ENCODE measurements around the gene QPRT.
"Not testable (repeated sequence)": the region's sequence is repeated elsewhere in the genome, so short reads cannot be mapped to it uniquely, and the experiment has no call there.

QPRT gene

DNA sequence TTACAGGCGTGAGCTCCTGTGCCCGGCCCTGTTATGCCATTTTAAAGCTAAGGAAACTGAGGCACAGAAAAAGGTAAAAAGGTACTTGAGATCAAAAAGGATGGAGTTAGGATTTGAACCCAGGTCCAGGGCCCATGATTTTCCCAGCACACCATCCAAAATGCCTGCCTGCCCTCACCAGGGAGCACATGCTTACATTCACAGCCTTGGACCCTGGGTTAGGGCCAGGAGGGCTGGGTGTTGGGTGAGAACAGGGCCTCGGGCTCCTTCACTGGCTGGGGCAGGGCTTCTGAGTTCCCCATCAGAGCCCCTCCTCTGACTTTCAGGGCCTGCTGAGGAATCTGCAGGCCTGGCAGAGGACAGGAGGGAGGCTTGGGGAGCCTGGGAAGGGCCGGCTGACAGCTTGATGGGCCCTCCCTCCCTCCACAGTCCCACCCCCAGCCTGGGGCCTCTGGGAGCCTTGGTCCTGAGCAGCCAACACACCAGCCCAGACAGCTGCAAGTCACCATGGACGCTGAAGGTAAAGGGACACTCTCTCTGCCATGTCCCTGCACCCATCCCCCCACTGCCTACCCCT, at the start of gene QPRT:
QPRT (plus strand) TSS at position 490 of the 577 bp plus-strand sequence; CDS start at position 508, 18 bp downstream.
- peak; percentile 27 for DNase-seq

DNA sequence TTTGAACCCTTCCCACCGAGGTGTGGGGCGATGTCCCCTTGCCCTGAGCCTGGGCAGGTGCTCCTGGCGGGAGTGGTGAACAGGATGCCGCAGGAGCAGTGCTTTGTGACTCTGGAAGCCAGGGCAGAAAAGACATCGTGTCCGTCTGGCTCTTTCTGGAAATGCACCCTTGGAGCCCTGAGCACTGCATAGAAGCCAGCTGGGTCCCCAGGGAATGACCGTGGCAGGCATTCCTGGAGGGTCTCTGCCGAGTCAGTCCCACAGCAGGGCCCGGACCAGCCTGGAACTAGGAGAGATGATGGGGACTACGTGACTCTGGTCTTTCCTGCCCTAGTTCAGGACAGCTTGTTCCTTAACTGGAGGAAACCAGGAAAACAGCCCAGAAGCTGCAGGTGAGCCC, 49.7 kb upstream of the QPRT start:
- DNase-seq = not testable (repeated sequence)

DNA sequence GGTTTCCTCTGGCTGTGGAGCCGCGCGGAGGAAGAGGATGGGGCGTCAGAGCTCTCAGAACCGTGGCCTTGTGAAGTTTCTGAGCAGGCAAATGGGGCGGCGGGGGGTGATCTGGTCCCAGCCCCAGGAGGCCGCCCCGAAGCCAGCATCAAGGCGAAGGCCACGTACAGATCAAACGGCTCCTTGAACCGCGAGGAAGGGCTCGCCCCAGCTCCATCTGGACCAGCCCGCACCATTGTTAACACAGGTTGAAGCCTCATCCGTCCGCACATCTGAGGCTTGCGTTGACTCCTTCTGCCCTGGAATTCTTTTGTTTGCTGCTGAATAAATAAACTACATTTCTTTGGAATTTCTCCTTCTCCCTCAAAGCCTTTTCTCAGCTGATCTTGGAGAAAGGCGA, 47.3 kb upstream of the QPRT start:
- DNase-seq = not testable (repeated sequence)

DNA sequence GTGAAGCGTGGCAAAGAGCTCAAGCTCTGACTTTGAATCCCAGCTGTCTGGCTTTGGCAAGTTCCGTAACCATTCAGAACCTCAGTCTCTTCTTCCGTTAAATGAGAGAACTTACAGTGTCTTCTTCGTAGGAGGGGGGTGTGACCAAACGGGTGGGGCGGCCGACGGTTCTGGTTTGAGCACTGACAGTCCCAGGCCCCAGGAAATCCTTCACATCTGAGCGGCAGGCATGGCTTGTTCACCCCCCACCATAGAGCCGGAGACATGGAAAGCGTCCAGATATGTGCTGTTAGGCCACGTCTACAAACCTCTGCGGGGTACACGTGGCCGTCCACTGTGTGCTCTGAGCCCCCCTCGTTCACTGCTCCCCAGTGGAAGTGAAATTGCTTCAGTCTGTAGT, 43.1 kb upstream of the QPRT start:
- not testable (repeated sequence) for DNase-seq

DNA sequence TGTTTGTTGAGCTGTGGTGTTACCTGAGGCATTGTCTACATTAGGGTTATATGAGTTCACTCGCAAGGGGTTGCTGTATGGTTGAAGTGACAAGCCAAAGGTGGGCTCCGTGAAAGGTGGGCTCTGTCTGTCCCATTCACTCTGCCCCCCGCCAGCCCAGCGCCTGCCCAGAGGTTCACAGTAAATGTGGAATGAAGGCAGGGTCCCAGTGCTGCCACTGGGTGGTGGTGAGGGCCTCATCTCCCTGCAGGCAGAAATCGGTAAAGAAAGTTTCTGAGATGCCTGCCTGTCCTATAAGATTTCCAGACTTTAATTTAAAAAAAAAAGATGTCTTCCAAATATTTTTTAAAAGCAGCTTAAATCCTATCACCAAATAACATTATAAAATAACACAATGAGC, 42.6 kb upstream of the QPRT start:
- not testable (repeated sequence) for DNase-seq

DNA sequence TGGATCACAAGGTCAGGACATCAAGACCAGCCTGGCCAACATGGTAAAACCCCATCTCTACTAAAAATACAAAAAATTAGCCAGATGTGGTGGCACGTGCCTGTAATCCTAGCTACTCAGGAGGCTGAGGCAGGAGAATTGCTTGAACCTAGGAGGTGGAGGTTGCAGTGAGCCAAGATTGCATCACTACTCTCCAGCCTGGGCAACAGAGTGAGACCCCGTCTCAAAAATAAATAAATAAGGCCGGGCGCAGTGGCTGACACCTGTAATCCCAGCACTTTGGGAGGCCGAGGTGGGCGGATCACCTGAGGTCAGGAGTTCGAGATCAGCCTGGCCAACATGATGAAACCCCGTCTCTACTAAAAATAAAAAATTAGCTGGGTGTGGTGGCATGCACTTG, 40.2 kb upstream of the QPRT start:
- not testable (repeated sequence) for DNase-seq

DNA sequence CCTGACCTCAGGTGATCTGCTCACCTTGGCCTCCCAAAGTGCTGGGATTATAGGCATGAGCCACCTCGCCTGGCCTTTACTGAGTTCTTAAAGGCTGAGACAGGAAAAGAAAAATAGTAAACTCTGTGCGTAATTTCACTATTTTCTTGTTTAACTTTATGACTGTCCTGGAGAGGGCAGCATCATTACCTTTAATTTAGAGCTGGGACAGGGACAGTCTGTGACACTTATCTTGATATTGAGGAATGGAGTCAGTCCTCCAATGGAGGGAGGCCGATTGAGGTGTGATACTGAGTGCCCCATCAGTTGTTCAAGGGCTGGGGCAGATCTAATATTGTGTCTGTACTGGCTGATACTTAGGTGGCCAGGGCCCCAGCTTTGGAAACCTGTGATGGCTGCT, 37.4 kb upstream of the QPRT start:
- DNase-seq = no peak

DNA sequence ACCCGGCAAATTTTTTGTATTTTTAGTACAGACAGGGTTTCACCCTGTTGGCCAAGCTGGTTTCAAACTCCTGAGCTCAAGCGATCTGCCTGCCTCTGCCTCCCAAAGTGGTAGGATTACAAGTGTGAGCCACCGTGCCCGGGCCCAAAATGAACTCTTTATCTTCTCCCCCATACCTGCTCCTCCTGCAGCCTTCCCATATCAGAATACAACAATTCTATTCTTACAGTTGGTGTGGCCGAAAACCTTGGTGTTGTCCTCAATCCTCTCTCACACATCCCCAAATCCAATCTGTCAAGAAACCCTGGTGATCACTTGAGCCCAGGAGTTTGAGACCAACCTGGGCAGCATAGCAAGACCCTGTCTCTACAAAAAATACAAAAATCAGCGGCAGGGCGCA, 35.4 kb upstream of the QPRT start:
- DNase-seq = no peak

DNA sequence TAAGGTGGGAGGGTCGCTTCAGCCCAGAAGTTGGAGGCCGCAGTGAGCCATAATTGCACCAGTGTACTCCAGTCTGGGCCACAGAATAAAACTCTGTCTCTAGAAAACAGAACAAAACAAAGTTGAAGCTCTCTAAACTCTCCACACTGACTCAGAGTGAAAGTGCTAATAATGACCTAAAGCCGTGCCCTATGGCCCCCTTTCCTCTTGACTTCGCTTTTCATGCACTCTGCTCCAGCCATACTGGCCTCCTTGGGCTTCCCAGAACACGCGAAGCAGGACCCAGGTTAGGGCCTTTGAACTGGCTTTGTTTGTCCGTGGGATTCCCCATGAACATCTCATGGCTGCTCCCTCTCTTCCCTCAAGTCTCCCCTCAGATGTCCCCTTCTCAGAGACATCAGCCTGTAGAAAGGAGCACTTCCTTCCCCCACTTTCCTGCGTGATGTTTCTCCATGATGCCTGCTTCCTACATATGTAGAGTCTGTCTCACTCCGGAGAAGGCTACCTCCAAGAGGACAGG, 34.6 kb upstream of the QPRT start:
- DNase-seq = no peak

DNA sequence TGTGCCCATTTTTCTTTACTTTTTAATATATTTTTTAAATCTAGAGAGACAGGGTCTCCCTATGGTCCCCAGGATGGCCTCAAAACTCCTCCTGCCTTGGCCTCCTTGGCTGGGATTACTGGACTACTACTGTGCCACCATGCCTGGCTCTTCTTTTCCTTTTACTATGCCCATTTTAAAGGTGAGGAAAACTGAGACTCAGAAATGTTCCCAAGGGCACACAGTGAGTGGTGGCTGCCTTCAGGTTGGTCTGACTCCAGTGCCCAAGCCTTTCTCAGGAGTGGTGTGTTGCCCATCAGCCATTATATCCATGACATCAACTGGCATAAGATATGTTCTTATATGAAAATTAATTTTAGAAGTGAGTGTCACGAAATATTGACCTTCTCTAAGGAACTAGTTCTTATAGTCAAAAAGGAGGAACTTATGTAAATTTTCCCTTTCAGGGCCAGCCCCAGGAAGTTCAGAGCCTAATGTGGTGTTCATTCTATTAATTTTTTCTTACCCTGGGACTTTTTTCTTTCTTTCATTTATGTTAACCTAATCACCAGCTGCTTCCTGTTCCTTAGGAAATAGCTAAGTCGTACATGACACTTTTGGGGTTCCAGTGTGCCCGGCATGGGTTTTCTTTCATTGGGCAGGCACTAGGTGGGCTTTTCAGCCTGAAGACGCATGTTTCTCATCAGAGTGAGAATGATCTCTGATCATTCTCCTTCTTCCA, 33.8 kb upstream of the QPRT start:
- DNase-seq = no peak

DNA sequence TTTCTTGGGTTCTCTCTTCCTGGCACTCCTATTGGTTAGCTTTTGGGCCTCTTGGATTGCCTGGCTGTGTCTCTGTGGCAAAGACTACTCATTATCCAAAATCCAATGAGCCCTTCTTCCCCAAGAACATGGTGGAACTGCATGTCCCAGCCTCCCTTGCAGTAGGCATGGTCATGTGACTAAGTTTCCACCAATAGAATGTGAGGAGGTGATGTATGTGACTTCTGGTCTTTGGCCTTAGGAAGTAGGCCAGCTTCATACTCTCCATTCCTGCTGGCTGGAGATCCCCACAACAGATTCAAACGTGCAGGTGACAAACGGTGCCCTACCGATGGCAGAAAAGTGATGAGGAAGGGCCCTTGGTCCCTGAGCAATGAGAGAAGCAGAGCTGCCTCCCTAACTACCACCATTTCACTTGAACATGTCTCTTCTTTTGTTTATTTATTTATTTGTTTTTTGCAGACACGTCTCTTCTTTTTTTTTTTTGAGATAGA, 33.2 kb upstream of the QPRT start:
- peak; percentile 36 for DNase-seq

DNA sequence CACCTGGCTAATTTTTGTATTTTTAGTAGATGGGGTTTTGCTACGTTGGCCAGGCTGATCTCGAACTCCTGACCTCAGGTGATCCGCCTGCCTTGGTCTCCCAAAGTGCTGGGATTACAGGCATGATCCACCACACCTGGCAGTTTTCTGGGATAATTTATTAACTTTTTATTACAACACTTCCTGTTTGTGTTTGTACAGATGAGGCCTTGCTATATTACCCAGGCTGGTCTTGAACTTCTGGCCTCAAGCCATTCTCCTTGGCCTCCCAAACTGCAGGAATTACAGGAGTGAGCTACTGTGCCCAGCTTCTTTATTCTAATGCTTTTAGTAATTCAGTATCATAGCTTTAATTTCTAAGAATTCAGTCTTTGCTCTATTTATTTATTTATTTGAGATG, 32.0 kb upstream of the QPRT start:
- DNase-seq = no peak

DNA sequence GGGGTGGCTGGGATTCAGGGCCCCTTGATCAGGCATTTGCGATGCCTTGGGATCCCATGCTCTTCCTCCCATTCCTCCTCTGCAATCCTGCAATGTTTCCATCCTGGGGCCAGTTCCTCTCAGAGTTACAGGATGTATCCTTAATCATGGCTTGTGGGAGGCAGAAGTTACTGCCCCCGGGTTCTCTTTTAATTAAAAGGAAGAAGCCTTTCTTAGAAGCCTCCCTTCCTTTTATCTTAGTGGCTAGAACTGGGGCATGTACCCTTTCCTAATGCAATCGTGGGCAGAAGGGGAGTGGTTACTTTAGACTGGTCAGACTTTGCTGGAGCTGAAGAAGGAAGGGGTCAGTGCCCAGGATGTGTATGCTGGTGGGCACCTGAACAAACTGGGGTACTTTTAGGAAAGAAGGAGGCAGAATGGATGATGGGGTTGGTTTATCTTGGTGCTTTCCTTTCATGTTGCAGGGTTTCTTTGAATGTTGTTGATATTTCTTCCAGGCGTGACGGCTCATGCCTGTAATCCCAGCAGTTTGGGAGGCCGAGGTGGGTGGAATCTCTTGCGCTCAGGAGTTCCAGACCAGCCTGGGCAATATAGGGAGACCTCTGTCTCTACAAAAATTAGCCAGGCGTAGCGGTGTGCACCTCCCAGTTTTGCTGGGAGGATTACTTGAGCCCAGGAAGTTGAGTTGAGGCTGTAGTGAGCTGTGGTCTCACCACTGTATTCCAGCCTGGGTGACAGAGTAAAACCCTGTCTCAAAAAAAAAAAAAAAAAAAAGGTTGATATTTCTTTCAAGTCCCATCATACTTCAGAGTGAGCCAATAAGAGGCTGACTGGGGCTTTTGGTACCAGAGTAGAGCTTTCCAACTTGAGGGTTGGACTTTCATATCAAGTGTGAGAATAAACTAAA, 29.1 kb upstream of the QPRT start:
- DNase-seq = no peak

DNA sequence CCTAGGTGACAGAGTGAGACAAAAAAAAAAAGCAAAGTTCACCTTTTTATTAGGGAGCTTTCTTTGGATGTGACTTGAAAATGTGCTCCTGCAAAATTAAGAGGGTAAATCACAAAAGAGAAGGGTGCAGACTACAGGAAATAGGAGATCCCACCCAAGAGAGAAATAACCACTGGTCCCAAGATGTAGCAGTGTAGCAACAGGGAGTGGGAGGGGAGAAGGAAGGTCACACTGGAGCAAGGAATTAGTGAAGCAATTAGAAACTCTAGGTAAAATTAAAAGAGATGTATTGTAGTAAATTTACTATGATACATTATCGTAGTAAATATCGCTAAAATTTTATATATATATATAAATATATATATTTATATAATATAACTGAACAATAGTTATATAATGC, 28.2 kb upstream of the QPRT start:
- no peak for DNase-seq

DNA sequence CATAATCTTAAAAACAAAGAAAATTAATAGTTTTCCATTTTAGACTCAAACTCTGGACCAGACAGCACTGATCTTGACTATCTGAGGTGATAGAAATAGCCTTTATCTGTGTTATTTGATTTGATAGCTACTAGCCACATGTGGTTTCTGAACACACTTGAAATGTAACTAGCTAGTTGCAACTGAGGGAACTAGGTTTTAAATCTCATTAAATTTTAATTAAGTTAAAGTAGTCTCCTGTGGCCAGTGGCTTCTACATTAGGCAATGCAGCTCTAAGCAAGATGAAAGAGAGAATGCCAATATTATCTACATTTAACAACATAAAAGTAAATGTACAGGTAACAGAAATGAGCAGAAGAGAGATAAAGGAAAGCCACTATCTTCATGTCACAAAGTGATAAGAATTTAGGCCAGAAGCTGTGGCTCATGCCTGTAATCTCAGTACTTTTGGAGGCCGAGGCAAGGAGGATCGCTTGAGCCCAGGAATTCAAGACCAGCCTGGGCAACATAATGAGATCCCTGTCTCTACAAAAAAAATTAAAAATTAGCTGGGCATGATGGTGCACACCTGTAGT, 27.1 kb upstream of the QPRT start:
- DNase-seq = no peak

DNA sequence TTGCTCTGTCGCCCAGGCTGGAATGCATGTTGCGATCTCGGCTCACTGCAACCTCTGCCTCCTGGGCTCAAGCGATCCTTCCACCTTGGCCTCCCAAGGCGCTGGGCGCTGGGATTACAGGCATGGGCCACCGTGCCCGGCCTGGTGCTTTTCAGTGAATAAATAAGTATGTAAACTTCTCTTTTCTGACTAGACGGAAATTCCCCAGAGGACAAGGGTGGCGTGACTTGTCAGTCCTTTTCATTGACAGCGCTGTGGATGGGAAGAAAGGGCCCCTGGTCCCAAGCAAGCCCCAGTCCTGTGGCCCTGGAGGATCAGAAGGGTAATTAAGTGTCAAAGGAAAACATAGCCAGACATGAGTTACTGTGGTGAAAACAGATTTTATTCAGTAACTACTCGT, 25.5 kb upstream of the QPRT start:
- no peak for DNase-seq

DNA sequence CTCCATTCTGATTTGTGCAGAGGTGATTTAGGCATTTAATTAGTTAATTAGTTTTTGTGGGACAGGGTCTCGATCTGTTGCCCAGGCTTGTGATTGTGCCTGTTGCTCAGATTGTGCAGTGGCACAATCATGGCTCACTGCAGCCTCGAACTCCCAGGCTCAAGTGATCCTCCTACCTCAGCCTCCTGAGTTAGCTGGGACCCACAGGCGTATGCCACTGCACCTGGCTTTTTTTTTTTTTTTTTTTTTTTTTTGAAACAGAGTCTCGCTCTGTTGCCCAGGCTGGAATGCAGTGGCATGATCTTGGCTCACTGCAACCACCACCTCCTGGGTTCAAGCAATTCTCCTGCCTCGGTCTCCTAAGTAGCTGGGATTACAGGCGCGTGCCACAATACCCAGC, 25.1 kb upstream of the QPRT start:
- not testable (repeated sequence) for DNase-seq

DNA sequence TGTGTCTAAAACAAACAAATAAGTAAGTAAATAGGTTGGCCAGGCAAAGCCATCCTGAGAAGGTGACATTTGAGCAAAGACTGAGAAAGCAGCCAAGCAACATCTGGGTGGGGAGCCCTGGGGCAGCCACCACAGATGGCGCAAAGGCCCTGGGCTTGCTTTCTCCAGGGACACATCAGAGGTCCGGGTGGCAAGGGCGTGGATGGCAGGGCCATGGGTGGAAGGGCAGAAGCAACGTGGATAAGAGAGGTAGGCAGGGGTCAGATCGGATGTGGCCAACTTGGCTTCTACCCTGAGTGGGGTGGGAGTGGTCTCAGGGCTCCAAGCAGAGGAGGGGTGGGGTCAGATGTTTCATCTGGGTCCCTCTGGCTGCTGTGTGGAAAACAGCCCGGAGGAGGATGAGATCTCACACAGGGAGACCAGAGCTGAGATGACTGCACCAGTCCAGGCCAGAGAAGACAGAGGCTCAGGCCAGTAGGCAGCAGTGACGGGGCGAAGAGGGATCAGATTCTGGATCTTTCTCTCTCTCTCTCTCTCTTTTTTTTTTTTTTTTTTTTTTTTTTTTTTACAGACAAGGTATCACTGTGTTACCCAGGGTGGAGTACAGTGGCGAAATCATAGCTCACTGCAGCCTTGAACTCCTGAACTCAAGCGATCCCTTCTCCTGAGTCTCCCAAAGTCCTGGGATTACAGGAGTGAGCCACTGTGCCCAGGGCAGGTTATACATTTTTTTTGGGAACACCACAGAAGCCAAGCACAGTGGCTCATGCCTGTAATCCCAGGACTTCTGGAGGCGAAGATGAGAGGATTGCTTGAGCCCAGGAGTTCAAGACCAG, 22.1 kb upstream of the QPRT start:
- no peak for DNase-seq

DNA sequence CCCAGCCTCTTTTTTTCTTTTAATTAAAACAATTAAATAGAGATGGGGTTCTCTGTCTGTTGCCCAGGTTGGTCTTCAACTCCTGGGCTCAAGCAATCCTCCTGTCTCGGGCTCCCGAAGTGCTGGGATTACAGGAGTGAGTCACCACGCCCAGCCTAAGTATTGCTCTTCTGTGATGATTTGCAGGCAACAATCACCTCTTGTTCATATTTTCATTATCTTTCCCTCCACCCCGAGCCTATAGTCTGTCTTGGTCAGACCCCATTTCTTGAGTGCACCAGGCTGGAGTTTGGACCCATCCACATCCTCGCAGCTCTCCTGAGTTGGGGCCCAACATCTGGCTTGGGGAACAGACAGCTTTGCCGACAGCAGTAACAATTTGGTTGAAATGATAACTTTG, 20.3 kb upstream of the QPRT start:
- DNase-seq = no peak

DNA sequence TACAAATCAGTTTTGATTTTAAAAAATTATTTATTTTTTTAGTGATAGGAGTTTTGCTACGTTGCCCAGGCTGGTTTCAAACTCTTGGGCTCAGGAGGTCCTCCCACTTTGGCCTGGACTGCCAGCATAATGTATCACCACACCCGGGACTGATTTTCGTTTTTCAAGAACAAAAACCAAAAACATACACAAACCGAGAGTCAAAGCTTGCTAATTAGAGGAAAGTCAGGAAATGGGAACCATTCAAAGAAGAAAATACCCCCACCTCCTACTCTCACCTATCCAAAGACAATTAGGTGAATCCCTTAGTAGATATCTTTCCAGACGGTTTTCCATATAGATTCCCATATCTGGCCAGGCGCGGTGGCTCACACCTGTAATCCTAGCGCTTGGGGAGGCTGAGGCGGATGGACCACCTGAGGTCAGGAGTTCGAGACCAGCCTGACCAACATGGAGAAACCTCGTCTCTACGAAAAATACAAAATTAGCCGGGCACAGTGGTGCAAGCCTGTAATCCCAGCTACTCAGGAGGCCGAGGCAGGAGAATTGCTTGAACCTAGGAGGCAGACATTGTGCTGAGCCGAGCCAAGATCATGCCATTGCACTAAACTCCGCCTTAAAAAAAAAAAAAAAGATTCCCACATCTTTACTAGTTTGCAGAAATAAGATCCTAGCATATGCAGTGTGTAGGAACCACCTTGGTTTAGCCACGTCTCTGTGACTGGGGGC, 16.8 kb upstream of the QPRT start:
- DNase-seq = no peak

DNA sequence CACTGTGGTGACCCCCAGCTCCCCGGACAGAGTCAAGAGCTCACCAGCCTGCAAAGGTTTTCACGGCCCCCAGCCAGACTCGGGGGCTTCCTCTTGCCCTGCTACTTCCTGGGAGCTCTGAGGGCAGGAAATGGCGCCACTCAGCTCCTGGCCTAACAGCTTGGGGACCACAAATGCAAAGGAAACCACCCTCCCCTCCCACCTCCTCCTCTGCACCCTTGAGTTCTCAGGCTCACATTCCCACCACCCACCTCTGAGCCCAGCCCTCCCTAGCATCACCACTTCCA, 16.3 kb upstream of the QPRT start:
- peak; percentile 75 for DNase-seq

All from GDM1 (cell line).